Transverse colon (tissue), 4 donors: Measurements from ENCODE around the gene PRRX2. TPM values are rescaled to one million over a fixed set of nuclear protein-coding genes. Genes with fewer than 3 reads are reported as not detected.
A peak's percentile ranks its signal among the peaks of the same experiment; 100 is the strongest.

ENCODE experiments used
- DNase-seq: peaks from one replicate; pipeline ENCODE4 v3.0.0-alpha.2; 2019
- H3K27ac ChIP-seq, 4 donors: fragments of 200-600 bp; sonication (generic); 2 replicates each; pipeline ENCODE4 v1.5.1; 2016 to 2018; ENCODE audit warnings: inconsistent platforms in 4 of 4
- H3K27me3 ChIP-seq: fragments of 200-600 bp; sonication (generic); 2 replicates; pipeline ENCODE4 v1.5.1; 2017; ENCODE audit warnings: inconsistent platforms
- H3K36me3 ChIP-seq, 4 donors: fragments of 200-600 bp; sonication (generic); 2 replicates each; pipeline ENCODE4 v1.5.1; 2017 to 2019; ENCODE audit warnings: inconsistent platforms in 4 of 4
- H3K4me1 ChIP-seq, 4 donors: fragments of 200-600 bp; sonication (generic); 2 replicates each; pipeline ENCODE4 v1.5.1; 2017 to 2020; ENCODE audit warnings: inconsistent platforms in 4 of 4
- H3K4me3 ChIP-seq, 4 donors: fragments of 200-600 bp; sonication (generic); 1 replicate in 1 of 4; 2 replicates in 3 of 4; pipeline versions ENCODE4 v1.5.1 to v1.6.1; 2017 to 2019; ENCODE audit warnings: inconsistent platforms in 4 of 4
- H3K9me3 ChIP-seq, 2 donors: fragments of 200-600 bp; sonication (generic); 2 replicates each; pipeline ENCODE4 v1.5.1; 2017 to 2019; ENCODE audit warnings: inconsistent platforms in 2 of 2
- EP300 ChIP-seq: sonication (generic); formaldehyde crosslinking; IDR thresholded peaks from one replicate; pipeline ENCODE4 v1.6.1; 2017; ENCODE audit warnings: antibody characterized with exemption, low read depth
- POLR2A ChIP-seq: fragments of 450-650 bp; IDR thresholded peaks from one replicate; pipeline ENCODE4 v1.6.1; 2016; ENCODE audit warnings: antibody characterized with exemption, mild to moderate bottlenecking, moderate library complexity
- POLR2AphosphoS5 ChIP-seq, 3 donors: sonication (generic); formaldehyde crosslinking; IDR thresholded peaks; one replicate each; pipeline ENCODE4 v1.6.1; 2016; ENCODE audit warnings: antibody characterized with exemption in 3 of 3
- WGBS, 2 donors: methylation state at CpG; one replicate each; pipeline ENCODE4 v1.1.5; 2018; ENCODE audit warnings: low coverage in 1 of 2; 5-methylcytosine and 5-hydroxymethylcytosine counted together
- in situ Hi-C, 4 donors: fragments of 200-750 bp; cut with MboI; loops; one replicate each; pipeline versions ENCODE4 v1.15.0 to v1.15.1; 2017; ENCODE audit warnings: low sequenced_read_pairs in 3 of 4, low pct_ligation_motif_present in 1 of 4, low pct_unique_long_range_greater_than_20kb in 1 of 4
- intact Hi-C: fragments of 100-400 bp; cut with DNase I; formaldehyde crosslinking; loops from one replicate; pipeline ENCODE4 v1.15.1; 2023; ENCODE audit warnings: low total_unique reads
- total RNA-seq, 4 donors: library from RNA; depleted of rRNA; stranded (reverse); fragments of >200 nt; gene quantifications; one replicate each; pipeline ENCODE4 v1.1.0, GENCODE V29; 2016
- TF ChIP-seq, protein P1 (sequence below), 5 experiments: fragments of 200-600 bp in 3 of 5; fragments of 450-650 bp in 2 of 5; sonication (generic) in 3 of 5; IDR thresholded peaks; 1 replicate in 2 of 5; 2 replicates in 3 of 5; pipeline ENCODE4 v1.5.1; 2016 to 2017; ENCODE audit warnings: antibody characterized with exemption in 5 of 5, inconsistent platforms in 3 of 5, mild to moderate bottlenecking in 2 of 5, moderate library complexity in 1 of 5

Gene PRRX2
- total RNA-seq, 4 donors from 2014 or later: 0.41 TPM; not detected in 3

DNA sequence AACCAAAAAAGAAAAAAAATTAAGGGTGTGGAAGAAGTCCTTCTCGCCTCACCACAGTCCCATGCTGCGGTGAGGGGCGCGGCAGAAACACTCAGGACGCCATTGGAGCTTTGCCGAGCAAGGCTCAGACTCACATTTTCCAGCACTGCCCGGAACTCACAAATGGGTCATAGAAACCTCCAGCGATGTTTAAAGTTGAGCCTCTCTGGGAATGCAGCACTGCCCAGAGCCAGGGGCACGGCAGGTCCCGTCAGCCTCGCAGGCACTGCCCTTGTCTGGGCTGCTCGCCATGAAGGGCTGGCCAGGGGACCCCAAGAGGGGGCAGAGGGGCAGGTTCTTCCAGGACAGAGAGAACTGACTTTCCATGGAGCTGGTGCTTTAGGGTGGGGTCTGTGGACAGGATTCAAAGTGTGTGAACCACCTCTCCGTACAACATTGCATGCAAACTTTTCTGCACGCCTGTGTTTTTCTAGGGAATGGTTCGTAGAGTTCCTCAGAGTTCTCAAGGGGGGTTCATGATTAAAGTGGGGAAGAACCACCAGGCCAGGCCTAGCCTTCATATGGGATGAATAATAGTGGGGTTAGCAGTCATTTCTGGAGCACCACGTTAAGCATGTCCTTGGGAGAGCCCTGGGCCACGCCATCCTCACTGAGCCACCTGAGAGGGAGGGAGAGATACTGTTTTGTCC is 38.4 kb downstream of the PRRX2 start:
- no peak overlapping the region for H3K4me3 ChIP-seq
- DNase-seq: peak; percentile 30
- no peaks in the 10 kb centered on the region for H3K9me3 ChIP-seq
- intact Hi-C loops: no loop called here
- H3K4me1 ChIP-seq: peaks cover 11 to 24% (median 14%) of the 10 kb centered on the region in 4 donors
- peak in 1 of 3 donors; percentile 15 for TF ChIP-seq POLR2AphosphoS5 (IDR thresholded peaks at IDR 0.05)
- TF ChIP-seq, protein P1, sequence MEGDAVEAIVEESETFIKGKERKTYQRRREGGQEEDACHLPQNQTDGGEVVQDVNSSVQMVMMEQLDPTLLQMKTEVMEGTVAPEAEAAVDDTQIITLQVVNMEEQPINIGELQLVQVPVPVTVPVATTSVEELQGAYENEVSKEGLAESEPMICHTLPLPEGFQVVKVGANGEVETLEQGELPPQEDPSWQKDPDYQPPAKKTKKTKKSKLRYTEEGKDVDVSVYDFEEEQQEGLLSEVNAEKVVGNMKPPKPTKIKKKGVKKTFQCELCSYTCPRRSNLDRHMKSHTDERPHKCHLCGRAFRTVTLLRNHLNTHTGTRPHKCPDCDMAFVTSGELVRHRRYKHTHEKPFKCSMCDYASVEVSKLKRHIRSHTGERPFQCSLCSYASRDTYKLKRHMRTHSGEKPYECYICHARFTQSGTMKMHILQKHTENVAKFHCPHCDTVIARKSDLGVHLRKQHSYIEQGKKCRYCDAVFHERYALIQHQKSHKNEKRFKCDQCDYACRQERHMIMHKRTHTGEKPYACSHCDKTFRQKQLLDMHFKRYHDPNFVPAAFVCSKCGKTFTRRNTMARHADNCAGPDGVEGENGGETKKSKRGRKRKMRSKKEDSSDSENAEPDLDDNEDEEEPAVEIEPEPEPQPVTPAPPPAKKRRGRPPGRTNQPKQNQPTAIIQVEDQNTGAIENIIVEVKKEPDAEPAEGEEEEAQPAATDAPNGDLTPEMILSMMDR (IDR thresholded peaks at IDR 0.05): no peak
- no peaks in the 10 kb centered on the region for H3K36me3 ChIP-seq
- in situ Hi-C loops: no loop called here
- peak overlapping the region in 3 of 4 donors; percentile 7 to 26 (median 24) for H3K27ac ChIP-seq
- peaks cover 8% of the 10 kb centered on the region for H3K27me3 ChIP-seq
- WGBS, 2 donors: 33 to 50% methylated on average over 8 to 17 of the region's 17 CpGs

DNA sequence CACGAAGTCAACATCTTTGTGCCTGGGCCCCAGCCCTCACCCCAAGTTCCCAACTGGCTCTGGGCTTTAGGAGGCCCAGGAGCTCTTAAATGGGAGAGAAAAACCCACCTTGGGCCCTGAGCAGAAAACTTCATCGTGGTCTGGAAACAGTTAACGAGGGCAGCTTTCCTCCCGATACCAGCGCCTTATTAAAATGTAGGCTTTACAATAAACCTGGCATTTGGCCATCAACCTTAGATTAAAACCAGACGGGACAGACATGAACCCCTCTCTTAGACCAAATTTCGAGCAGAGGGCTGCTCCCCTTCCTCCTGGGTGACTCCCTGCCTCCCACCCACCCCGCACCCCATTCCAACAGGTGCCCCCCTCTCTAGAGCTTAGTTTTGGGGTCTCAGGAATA is 39.4 kb downstream of the PRRX2 start:
- no peaks in the 10 kb centered on the region for H3K9me3 ChIP-seq
- intact Hi-C loops (no loop called here), in situ Hi-C loops (no loop called here)
- no peak for DNase-seq
- TF ChIP-seq POLR2AphosphoS5 (IDR thresholded peaks at IDR 0.05): no peak
- TF ChIP-seq, protein P1 (IDR thresholded peaks at IDR 0.05): no peak
- TF ChIP-seq POLR2A: no peak
- no peak for TF ChIP-seq EP300
- H3K27me3 ChIP-seq: peaks cover 3% of the 10 kb centered on the region
- no peak overlapping the region for H3K27ac ChIP-seq
- peaks cover 11 to 24% (median 14%) of the 10 kb centered on the region in 4 donors for H3K4me1 ChIP-seq
- H3K4me3 ChIP-seq: no peak overlapping the region
- WGBS, 2 donors: 57 to 61% methylated on average over 2 to 8 of the region's 8 CpGs
- H3K36me3 ChIP-seq: no peaks in the 10 kb centered on the region

DNA sequence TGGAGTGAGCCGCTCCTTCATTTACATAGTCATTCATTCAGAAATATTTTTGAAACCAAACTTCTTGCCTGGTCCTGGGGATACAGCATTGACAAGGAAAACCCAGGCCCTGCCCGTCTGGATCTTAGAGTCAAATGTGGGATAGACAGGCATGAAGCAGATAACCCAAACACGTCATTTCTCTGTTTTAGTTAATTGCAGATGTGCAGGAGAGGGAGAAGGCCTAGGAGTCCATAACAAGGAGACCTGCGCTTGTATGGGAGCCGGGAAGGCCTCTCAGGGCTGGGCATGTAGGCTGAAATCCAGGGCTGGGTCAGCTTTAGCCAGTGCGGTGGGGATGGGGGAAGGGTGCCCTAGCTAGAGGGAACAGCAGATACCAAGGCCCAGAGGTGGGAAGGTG is 43.3 kb downstream of the PRRX2 start:
- no peaks in the 10 kb centered on the region for H3K9me3 ChIP-seq
- in situ Hi-C loops (no loop called here), intact Hi-C loops (no loop called here)
- no peaks in the 10 kb centered on the region for H3K36me3 ChIP-seq
- no peak for TF ChIP-seq EP300
- TF ChIP-seq, protein P1 (IDR thresholded peaks at IDR 0.05): no peak
- TF ChIP-seq POLR2A: no peak
- TF ChIP-seq POLR2AphosphoS5 (IDR thresholded peaks at IDR 0.05): no peak
- DNase-seq: no peak
- peaks cover 0 to 7% (median 2%) of the 10 kb centered on the region in 4 donors for H3K4me1 ChIP-seq
- no peak overlapping the region for H3K27ac ChIP-seq
- H3K27me3 ChIP-seq: no peaks in the 10 kb centered on the region
- WGBS, 2 donors: 70 to 90% methylated on average over 2 to 6 of the region's 6 CpGs
- H3K4me3 ChIP-seq: no peak overlapping the region

DNA sequence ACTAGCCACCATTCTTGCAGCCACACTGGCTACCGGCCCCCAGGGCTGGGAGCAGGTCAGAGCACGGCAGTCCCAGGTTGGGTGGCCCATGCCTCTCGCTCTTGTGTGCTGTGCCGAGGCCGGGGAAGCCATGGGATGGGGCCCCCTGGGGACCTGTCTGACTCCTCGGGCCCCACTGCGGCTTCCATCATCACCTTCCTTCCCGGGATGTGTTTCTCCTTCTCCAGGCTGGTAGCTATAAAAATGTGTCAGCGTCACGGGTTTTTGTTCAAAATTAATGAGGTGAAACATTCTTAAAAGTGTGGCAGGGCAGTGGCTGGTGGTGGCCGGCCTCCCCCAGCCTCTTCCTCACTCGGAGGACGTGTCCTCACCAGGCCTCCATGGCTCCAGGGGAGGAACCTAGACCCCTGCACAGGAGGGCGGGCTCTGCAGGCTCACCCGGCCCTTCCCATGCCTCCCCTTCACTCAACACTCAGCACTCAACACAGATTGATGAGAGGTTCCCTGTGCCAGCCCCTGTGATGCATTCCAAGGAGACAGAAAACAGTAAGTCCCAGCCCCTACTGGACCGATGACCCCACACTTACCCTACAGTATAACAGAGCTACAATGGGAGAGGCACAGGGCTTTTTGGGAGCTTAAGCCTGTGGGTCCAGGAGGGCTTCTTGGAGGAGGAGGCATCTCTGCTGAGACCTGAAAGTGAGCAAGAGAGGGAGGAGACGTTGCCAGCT is 44.2 kb downstream of the PRRX2 start:
- in situ Hi-C loops: no loop called here
- no peaks in the 10 kb centered on the region for H3K36me3 ChIP-seq
- H3K4me3 ChIP-seq: no peak overlapping the region
- H3K27me3 ChIP-seq: no peaks in the 10 kb centered on the region
- intact Hi-C loops: no loop called here
- no peak for DNase-seq
- WGBS, 2 donors: 83% methylated on average over 17 of the region's 17 CpGs; no CpG with 5 or more reads in 1 of the 2 donors
- no peak overlapping the region for H3K27ac ChIP-seq
- H3K9me3 ChIP-seq: no peaks in the 10 kb centered on the region
- TF ChIP-seq EP300 (no peak), POLR2AphosphoS5 (IDR thresholded peaks at IDR 0.05) (no peak), POLR2A (no peak)
- TF ChIP-seq, protein P1 (IDR thresholded peaks at IDR 0.05): no peak
- peaks cover 0 to 4% (median 0%) of the 10 kb centered on the region in 4 donors for H3K4me1 ChIP-seq
